Loucy (cell line): ENCODE data around the gene MEIS1.

Experiments used
- H2AFZ ChIP-seq: fragments of 200-600 bp; sonication (generic); 2 replicates; pipeline ENCODE4 v1.6.0; 2016; ENCODE audit warnings: antibody characterized with exemption, mild to moderate bottlenecking, low read length, moderate library complexity
- H3F3A ChIP-seq: fragments of 200-600 bp; 2 replicates; pipeline ENCODE4 v1.6.0; 2016; ENCODE audit warnings: antibody characterized with exemption, low read depth, mild to moderate bottlenecking
- H3K27me3 ChIP-seq: fragments of 200-600 bp; sonication (generic); 2 replicates; pipeline ENCODE4 v1.6.1; 2014; ENCODE audit warnings: low read length, mild to moderate bottlenecking; ENCODE audit not compliant: insufficient read depth, poor library complexity, severe bottlenecking
- H3K36me3 ChIP-seq: fragments of 200-600 bp; sonication (generic); 2 replicates; pipeline ENCODE4 v1.6.1; 2016; ENCODE audit warnings: low read length; ENCODE audit not compliant: insufficient read depth
- H3K4me1 ChIP-seq: fragments of 200-600 bp; sonication (generic); 2 replicates; pipeline ENCODE4 v1.5.1; 2014; ENCODE audit warnings: low read length, mild to moderate bottlenecking; ENCODE audit not compliant: insufficient read depth, poor library complexity, severe bottlenecking
- H3K4me2 ChIP-seq: fragments of 200-600 bp; sonication (generic); 2 replicates; pipeline ENCODE4 v1.6.0; 2014; ENCODE audit warnings: antibody characterized with exemption, low read length, low read depth, mild to moderate bottlenecking; ENCODE audit not compliant: poor library complexity, severe bottlenecking
- H3K4me3 ChIP-seq: fragments of 200-600 bp; sonication (generic); 2 replicates; pipeline ENCODE4 v1.5.1; 2014; ENCODE audit warnings: low read length, mild to moderate bottlenecking, mixed read lengths; ENCODE audit not compliant: poor library complexity, severe bottlenecking
- H3K79me2 ChIP-seq: fragments of 200-600 bp; sonication (generic); 2 replicates; pipeline ENCODE4 v1.6.1; 2014; ENCODE audit warnings: low read length; ENCODE audit not compliant: insufficient read depth
- H3K9ac ChIP-seq: fragments of 200-600 bp; sonication (generic); 2 replicates; pipeline ENCODE4 v1.6.0; 2014; ENCODE audit warnings: mild to moderate bottlenecking, low read depth, low read length, moderate library complexity; ENCODE audit not compliant: poor library complexity, severe bottlenecking
- H3K9me2 ChIP-seq: fragments of 200-600 bp; sonication (generic); replicated peaks from 2 replicates; pipeline ENCODE4 v1.6.1; 2016; ENCODE audit warnings: low read depth, low read length, mixed read lengths
- H3K9me3 ChIP-seq: fragments of 200-600 bp; sonication (generic); 2 replicates; pipeline ENCODE4 v1.6.1; 2014; ENCODE audit warnings: mild to moderate bottlenecking, antibody characterized with exemption, low read length, low read depth; ENCODE audit not compliant: insufficient read depth
- H4K20me1 ChIP-seq: fragments of 200-600 bp; sonication (generic); 2 replicates; pipeline ENCODE4 v1.6.0; 2014; ENCODE audit warnings: antibody characterized with exemption, low read length, mild to moderate bottlenecking; ENCODE audit not compliant: insufficient read depth, poor library complexity, severe bottlenecking
- EZH2phosphoT487 ChIP-seq: fragments of 200-600 bp; IDR thresholded peaks from 2 replicates; pipeline ENCODE4 v1.6.1; 2018; ENCODE audit warnings: antibody characterized with exemption, mild to moderate bottlenecking, moderate library complexity, borderline replicate concordance
- TF ChIP-seq, protein P1 (sequence below): fragments of 200-600 bp; sonication (generic); conservative IDR thresholded peaks from 2 replicates; pipeline ENCODE4 v1.5.1; 2014; ENCODE audit warnings: mild to moderate bottlenecking, antibody characterized with exemption, low read length

MEIS1 gene

DNA sequence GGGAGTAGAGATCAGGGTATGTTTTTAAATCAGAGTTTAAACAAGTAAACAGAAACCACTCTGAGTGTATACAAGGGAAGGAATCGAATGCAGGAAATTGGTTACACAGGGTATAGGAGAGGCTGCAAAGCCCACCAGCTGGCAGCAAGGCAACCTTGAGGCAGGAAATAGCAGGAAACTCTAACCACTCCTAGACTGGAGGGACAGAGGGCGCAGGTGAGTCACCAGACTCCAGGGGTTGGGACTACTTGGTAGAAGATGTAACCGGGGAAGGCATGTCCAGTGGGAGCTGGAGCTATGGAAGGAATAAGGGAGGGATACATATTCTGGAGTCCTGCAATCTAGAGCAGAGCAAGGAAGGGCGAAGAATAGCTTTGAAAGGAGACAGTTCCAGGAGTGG lies 152.3 kb downstream of the MEIS1 start:
- H3K9me2 ChIP-seq = no peaks in the 10 kb centered on the region
- H3K36me3 ChIP-seq = no peaks in the 10 kb centered on the region
- no peak overlapping the region for H3K4me2 ChIP-seq
- no peak for TF ChIP-seq EZH2phosphoT487
- TF ChIP-seq, protein P1, sequence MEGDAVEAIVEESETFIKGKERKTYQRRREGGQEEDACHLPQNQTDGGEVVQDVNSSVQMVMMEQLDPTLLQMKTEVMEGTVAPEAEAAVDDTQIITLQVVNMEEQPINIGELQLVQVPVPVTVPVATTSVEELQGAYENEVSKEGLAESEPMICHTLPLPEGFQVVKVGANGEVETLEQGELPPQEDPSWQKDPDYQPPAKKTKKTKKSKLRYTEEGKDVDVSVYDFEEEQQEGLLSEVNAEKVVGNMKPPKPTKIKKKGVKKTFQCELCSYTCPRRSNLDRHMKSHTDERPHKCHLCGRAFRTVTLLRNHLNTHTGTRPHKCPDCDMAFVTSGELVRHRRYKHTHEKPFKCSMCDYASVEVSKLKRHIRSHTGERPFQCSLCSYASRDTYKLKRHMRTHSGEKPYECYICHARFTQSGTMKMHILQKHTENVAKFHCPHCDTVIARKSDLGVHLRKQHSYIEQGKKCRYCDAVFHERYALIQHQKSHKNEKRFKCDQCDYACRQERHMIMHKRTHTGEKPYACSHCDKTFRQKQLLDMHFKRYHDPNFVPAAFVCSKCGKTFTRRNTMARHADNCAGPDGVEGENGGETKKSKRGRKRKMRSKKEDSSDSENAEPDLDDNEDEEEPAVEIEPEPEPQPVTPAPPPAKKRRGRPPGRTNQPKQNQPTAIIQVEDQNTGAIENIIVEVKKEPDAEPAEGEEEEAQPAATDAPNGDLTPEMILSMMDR = no peak
- no peaks in the 10 kb centered on the region for H3K79me2 ChIP-seq
- no peaks in the 10 kb centered on the region for H4K20me1 ChIP-seq
- no peaks in the 10 kb centered on the region for H3F3A ChIP-seq
- H3K9ac ChIP-seq = no peak overlapping the region
- no peaks in the 10 kb centered on the region for H3K27me3 ChIP-seq
- no peak overlapping the region for H2AFZ ChIP-seq
- H3K9me3 ChIP-seq = no peaks in the 10 kb centered on the region
- H3K4me1 ChIP-seq = no peaks in the 10 kb centered on the region
- H3K4me3 ChIP-seq = no peak overlapping the region

DNA sequence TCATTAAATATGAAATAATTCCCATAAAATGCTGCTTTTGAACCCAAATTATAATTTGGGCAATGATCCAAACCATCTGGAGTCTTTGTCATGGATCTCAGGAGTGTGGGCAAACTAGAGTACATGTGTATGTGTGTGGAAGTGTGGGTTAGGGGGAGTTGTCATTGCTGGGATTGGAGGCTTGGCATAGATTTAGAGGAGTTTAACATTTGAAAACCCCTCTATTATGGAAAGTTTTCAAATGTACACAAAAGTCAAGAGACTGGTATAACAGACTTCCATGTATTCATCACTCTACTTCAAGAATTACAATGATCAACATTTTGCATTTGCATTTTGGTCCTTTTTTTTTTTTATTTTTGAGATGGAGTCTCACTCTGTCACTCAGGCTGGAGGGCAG lies 159.1 kb downstream of the MEIS1 start:
- no peaks in the 10 kb centered on the region for H3K36me3 ChIP-seq
- TF ChIP-seq, protein P1 = no peak
- no peak for TF ChIP-seq EZH2phosphoT487
- H3K9me3 ChIP-seq = no peaks in the 10 kb centered on the region
- H3K4me1 ChIP-seq = no peaks in the 10 kb centered on the region
- H3K27me3 ChIP-seq = no peaks in the 10 kb centered on the region
- no peak overlapping the region for H3K4me3 ChIP-seq
- H3K9ac ChIP-seq = no peak overlapping the region
- H2AFZ ChIP-seq = no peak overlapping the region
- no peaks in the 10 kb centered on the region for H3K9me2 ChIP-seq
- H3K4me2 ChIP-seq = no peak overlapping the region
- H3F3A ChIP-seq = no peaks in the 10 kb centered on the region
- H3K79me2 ChIP-seq = no peaks in the 10 kb centered on the region
- H4K20me1 ChIP-seq = no peaks in the 10 kb centered on the region

DNA sequence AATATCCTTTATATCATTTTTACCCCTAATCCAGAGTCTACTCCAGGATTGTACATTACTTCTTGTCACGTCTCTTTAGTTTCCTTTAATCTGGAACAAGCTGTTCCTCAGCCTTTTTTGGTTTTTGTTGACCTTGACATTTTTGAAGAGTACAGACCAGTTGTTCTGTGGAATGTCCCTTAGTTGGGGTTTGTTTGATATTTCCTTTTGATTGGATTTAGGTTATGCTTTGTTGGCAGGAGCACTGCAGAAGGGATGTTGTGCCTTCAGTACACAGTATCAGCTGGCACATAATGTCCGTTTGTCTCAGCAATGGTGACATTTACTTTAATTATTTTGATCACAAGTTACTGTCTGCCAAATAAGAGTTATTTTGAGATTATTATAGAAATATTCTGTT lies 160.6 kb downstream of the MEIS1 start:
- no peaks in the 10 kb centered on the region for H3F3A ChIP-seq
- H3K9me2 ChIP-seq = no peaks in the 10 kb centered on the region
- no peaks in the 10 kb centered on the region for H3K79me2 ChIP-seq
- no peak overlapping the region for H3K9ac ChIP-seq
- no peak overlapping the region for H2AFZ ChIP-seq
- TF ChIP-seq, protein P1 = no peak
- TF ChIP-seq EZH2phosphoT487 = no peak
- no peak overlapping the region for H3K4me2 ChIP-seq
- H3K36me3 ChIP-seq = no peaks in the 10 kb centered on the region
- no peak overlapping the region for H3K4me3 ChIP-seq
- H3K4me1 ChIP-seq = no peaks in the 10 kb centered on the region
- H3K27me3 ChIP-seq = no peaks in the 10 kb centered on the region
- no peaks in the 10 kb centered on the region for H4K20me1 ChIP-seq
- no peaks in the 10 kb centered on the region for H3K9me3 ChIP-seq
